Myometrial cell (primary cell): ENCODE data around the gene NTNG1. TPM values are rescaled to one million over a fixed set of nuclear protein-coding genes. Genes with fewer than 3 reads are reported as not detected.

Source experiments
- total RNA-seq: library from RNA; depleted of rRNA; stranded (reverse); fragments of >200 nt; gene quantifications from 2 replicates; pipeline ENCODE4 v1.2.3, GENCODE V29; 2015

The NTNG1 gene
- total RNA-seq, result 5.7 and 12.7 TPM in 2 replicates

GRCh38 chr1:107140703-107141490, at the start of gene NTNG1:
Gene NTNG1, plus strand, starts transcription at chr1:107141039.

Other genes starting within 250 kb of the NTNG1 start
- gene PRMT6, start 84.4 kb upstream of the NTNG1 start, total RNA-seq, result 15.0 and 22.9 TPM in 2 replicates